PFSK-1 (cell line): ENCODE measurements around the gene METTL2B.

Experiments
- FOXP2 ChIP-seq: optimal IDR thresholded peaks from 2 replicates; pipeline ENCODE3; 2011; ENCODE audit warnings: borderline replicate concordance, control low read depth, inconsistent platforms; ENCODE audit not compliant: insufficient read depth; ENCODE audit errors: extremely low read length, extremely low read depth
- POLR2AphosphoS5 ChIP-seq: IDR thresholded peaks from 2 replicates; pipeline ENCODE4 v1.6.1; 2012; ENCODE audit warnings: low read depth, mild to moderate bottlenecking, control low read depth, low read length, moderate library complexity
- SIN3A ChIP-seq: IDR thresholded peaks from 2 replicates; pipeline ENCODE4 v1.6.1; 2012; ENCODE audit warnings: mild to moderate bottlenecking, low read length, moderate library complexity, borderline replicate concordance; ENCODE audit not compliant: insufficient read depth
- TAF1 ChIP-seq: IDR thresholded peaks from 2 replicates; pipeline ENCODE4 v1.6.1; 2012; ENCODE audit warnings: low read length, control low read depth, borderline replicate concordance; ENCODE audit not compliant: insufficient read depth

DNA sequence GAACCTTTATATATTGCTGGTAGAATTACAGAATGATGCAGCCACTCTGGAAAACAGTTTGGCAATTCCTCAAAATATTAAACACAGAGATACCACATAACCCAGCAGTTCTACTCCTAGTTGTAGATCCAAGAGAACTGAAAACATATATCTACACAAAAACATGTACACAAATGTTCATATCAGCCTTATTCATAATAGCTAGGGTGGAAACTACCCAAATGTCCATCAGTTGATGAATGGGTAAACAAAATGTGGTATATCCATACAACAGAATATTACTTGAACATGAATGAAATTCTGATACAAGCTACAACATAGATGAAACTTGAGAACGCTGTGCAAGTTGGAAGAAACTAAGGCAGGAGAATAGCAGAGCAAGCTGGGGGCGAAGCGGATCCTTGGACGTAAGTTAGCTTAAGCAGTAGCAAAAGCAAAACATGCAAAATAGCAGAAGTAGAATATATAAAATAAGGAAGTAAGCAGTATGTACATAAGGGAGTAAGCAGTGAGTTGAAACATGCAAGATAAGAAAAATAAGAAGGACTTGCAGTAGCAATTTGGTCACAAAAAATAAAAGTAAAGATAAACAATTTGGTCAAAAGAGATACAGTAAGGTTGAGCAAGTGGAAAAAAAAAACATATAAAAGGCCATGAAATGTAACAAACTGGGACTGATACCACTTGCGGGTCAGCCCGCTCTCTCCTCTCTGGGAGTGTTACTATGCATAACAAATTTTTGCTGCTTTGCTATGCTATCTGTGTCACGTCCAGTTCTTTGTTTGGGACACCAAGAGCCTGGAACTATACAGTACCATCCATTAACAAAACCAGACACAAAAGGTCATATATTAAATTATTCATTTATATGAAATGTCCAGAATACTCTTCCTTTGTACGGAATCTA lies 38.9 kb upstream of the METTL2B start:
- TF ChIP-seq POLR2AphosphoS5 (no peak), TAF1 (no peak), FOXP2 (no peak), SIN3A (no peak)
